SK-N-SH (cell line): ENCODE results near the gene ELOVL6. TPM values are rescaled to one million over a fixed set of nuclear protein-coding genes. Genes with fewer than 3 reads are reported as not detected.

ENCODE experiments used
- CTCF ChIA-PET: fragments of 300-600, 350-600 bp; formaldehyde crosslinking; extraction: SDS; loops from one replicate; lab custom pipeline; 2021; lab: Yijun Ruan, JAX
- POLR2A ChIA-PET: fragments of 350-600 bp; sonication (Branson Sonifier 250); formaldehyde crosslinking; extraction: SDS; loops from one replicate; lab custom pipeline; 2020; ENCODE audit warnings: antibody characterized with exemption, inconsistent platforms; lab: Yijun Ruan, JAX
- DNase-seq: peaks from one replicate; pipeline ENCODE4 v3.0.0; 2012
- H2AFZ ChIP-seq: fragments of 200-600 bp; sonication (generic); 2 replicates; pipeline ENCODE4 v1.8.1; 2016; ENCODE audit warnings: antibody characterized with exemption, mild to moderate bottlenecking, low read depth
- H3F3A ChIP-seq: fragments of 200-600 bp; sonication (generic); replicated peaks from 2 replicates; pipeline ENCODE3; 2016; ENCODE audit warnings: antibody characterized with exemption, mild to moderate bottlenecking; ENCODE audit not compliant: insufficient read depth
- H3K27ac ChIP-seq, 2 experiments: fragments of 200-500 bp in 1 of 2; fragments of 200-600 bp in 1 of 2; sonication (Bioruptor generic) in 1 of 2; sonication (generic), shearing (Covaris generic) in 1 of 2; 2 replicates each; pipeline versions ENCODE4 v1.5.1 to v1.6.1; 2014 to 2016; ENCODE audit warnings: low read depth in 2 of 2, inconsistent platforms in 1 of 2, low read length in 1 of 2, mild to moderate bottlenecking in 1 of 2, mixed read lengths in 1 of 2
- H3K27me3 ChIP-seq: fragments of 200-600 bp; sonication (generic), shearing (Covaris generic); 2 replicates; pipeline ENCODE4 v1.6.1; 2016; ENCODE audit warnings: mixed run types; ENCODE audit not compliant: insufficient read depth
- H3K36me3 ChIP-seq, 2 experiments: fragments of 200-500 bp in 1 of 2; fragments of 200-600 bp in 1 of 2; sonication (Bioruptor generic) in 1 of 2; sonication (generic) in 1 of 2; replicated peaks in 1 of 2; 2 replicates each; pipeline versions ENCODE3 to v1.5.1; 2014 to 2016; ENCODE audit warnings: low read length in 1 of 2, mild to moderate bottlenecking in 1 of 2; ENCODE audit not compliant: insufficient read depth in 2 of 2, control insufficient read depth in 1 of 2
- H3K4me1 ChIP-seq, 2 experiments: fragments of 200-500 bp in 1 of 2; fragments of 200-600 bp in 1 of 2; sonication (Bioruptor generic) in 1 of 2; sonication (generic), shearing (Covaris generic) in 1 of 2; 2 replicates each; pipeline versions ENCODE4 v1.5.1 to v1.6.1; 2014 to 2016; ENCODE audit warnings: low read depth in 1 of 2, low read length in 1 of 2, mixed run types in 1 of 2; ENCODE audit not compliant: insufficient read depth in 2 of 2, control insufficient read depth in 1 of 2
- H3K4me2 ChIP-seq: fragments of 200-600 bp; sonication (generic), shearing (Covaris generic); 2 replicates; pipeline ENCODE4 v1.6.1; 2017; ENCODE audit warnings: mixed run types
- H3K4me3 ChIP-seq, 2 experiments: fragments of 200-500 bp in 1 of 2; fragments of 200-600 bp in 1 of 2; sonication (Bioruptor generic) in 1 of 2; sonication (generic), shearing (Covaris generic) in 1 of 2; 2 replicates each; pipeline versions ENCODE4 v1.5.1 to v1.8.1; 2014 to 2016; ENCODE audit warnings: low read depth in 2 of 2, inconsistent platforms in 1 of 2, low read length in 1 of 2, mild to moderate bottlenecking in 1 of 2, mixed read lengths in 1 of 2, moderate library complexity in 1 of 2
- H3K79me2 ChIP-seq: fragments of 200-600 bp; sonication (generic); 2 replicates; pipeline ENCODE4 v1.8.1; 2017; ENCODE audit warnings: mild to moderate bottlenecking; ENCODE audit not compliant: insufficient read depth
- H3K9ac ChIP-seq: fragments of 200-600 bp; sonication (generic); 2 replicates; pipeline ENCODE4 v1.6.1; 2017; ENCODE audit warnings: mixed run types
- H3K9me2 ChIP-seq: fragments of 200-600 bp; sonication (generic); 2 replicates; pipeline ENCODE4 v1.6.1; 2017; ENCODE audit warnings: mixed run types
- H3K9me3 ChIP-seq: fragments of 200-600 bp; sonication (generic); 2 replicates; pipeline ENCODE4 v1.6.1; 2017; ENCODE audit warnings: mixed run types, mild to moderate bottlenecking, moderate library complexity
- H4K20me1 ChIP-seq: fragments of 200-600 bp; sonication (generic); 2 replicates; pipeline ENCODE4 v1.6.1; 2017; ENCODE audit warnings: mild to moderate bottlenecking, mixed run types; ENCODE audit not compliant: insufficient read depth
- ELF1 ChIP-seq: IDR thresholded peaks from 2 replicates; pipeline ENCODE4 v1.4.0; 2012
- GABPA ChIP-seq: IDR thresholded peaks from 2 replicates; pipeline ENCODE4 v1.4.0; 2012; ENCODE audit warnings: low read depth, mild to moderate bottlenecking
- GATA2 ChIP-seq: sonication (generic); formaldehyde crosslinking; IDR thresholded peaks from 2 replicates; pipeline ENCODE4 v1.5.0; 2020; ENCODE audit warnings: mild to moderate bottlenecking, missing genetic modification reagents
- IRF3 ChIP-seq: fragments of 150-350 bp; IDR thresholded peaks from 2 replicates; pipeline ENCODE4 v1.6.1; 2016; ENCODE audit warnings: mild to moderate bottlenecking, low read depth, low read length
- JUND ChIP-seq: IDR thresholded peaks from 2 replicates; pipeline ENCODE4 v1.4.0; 2012
- RAD21 ChIP-seq: IDR thresholded peaks from 2 replicates; pipeline ENCODE4 v1.6.1; 2012; ENCODE audit warnings: mild to moderate bottlenecking, low read length
- RCOR1 ChIP-seq: fragments of 150-350 bp; IDR thresholded peaks from 2 replicates; pipeline ENCODE4 v1.6.1; 2017; ENCODE audit warnings: antibody characterized with exemption, low read length
- RFX5 ChIP-seq: IDR thresholded peaks from 2 replicates; pipeline ENCODE4 v1.6.1; 2012; ENCODE audit warnings: mild to moderate bottlenecking, improper control_type of control experiment, low read length
- TCF12 ChIP-seq: IDR thresholded peaks from 2 replicates; pipeline ENCODE4 v1.4.0; 2012
- TEAD4 ChIP-seq: IDR thresholded peaks from 2 replicates; pipeline ENCODE4 v1.4.0; 2012; ENCODE audit warnings: mild to moderate bottlenecking, borderline replicate concordance; ENCODE audit not compliant: insufficient read depth
- WGBS: methylation state at CpG from one replicate; pipeline ENCODE4 v1.1.6; 2017; ENCODE audit warnings: low lambda C conversion rate; 5-methylcytosine and 5-hydroxymethylcytosine counted together
- polyA plus RNA-seq, 3 experiments: library from polyadenylated mRNA; depleted of rRNA; stranded (reverse); fragments of >200 nt; gene quantifications; 2 replicates each; pipeline ENCODE4 v1.2.3, GENCODE V29; 2012
- TF ChIP-seq, protein P1 (sequence below): fragments of 150-350 bp; IDR thresholded peaks from 2 replicates; pipeline ENCODE4 v1.6.1; 2017; ENCODE audit warnings: antibody characterized with exemption, low read length, low read depth, borderline replicate concordance

The ELOVL6 gene
- polyA plus RNA-seq, 1 of the 3 experiments (the other 2 are of a cell fraction) = 9.0 TPM

- Histone ChIP-seq H4K20me1 (no peaks in the 10 kb centered on the region), H3K79me2 (no peaks in the 10 kb centered on the region), H3K9me2 (no peaks in the 10 kb centered on the region), H3K27me3 (no peaks in the 10 kb centered on the region), H3K4me2 (peak overlapping the region; percentile 34; the same call in 1 of the 2 replicates), H2AFZ (no peak overlapping the region), H3K9ac (no peak overlapping the region), H3F3A (peaks cover 3% of the 10 kb centered on the region), H3K4me3 (no peak overlapping the region), H3K27ac (peak overlapping the region; percentile 29 to 35; a peak in 3 of 4 replicates), H3K9me3 (no peaks in the 10 kb centered on the region)
- POLR2A ChIA-PET = no interaction called here
- WGBS = 91% methylated on average over 3 of the region's 3 CpGs
- TF ChIP-seq ELF1 (no peak), RCOR1 (no peak), RFX5 (peak; percentile 70; the same call in 1 of the 2 replicates), IRF3 (no peak)
- TF ChIP-seq, all 33 proteins: peak for 1
- H3K4me1 ChIP-seq = peaks cover 0 to 5% of the 10 kb centered on the region in 2 experiments; a peak in 1 of 4 replicates
- H3K36me3 ChIP-seq = no peaks in the 10 kb centered on the region
- DNase-seq = no peak
- CTCF ChIA-PET = interaction anchor here (0.6 kb wide), 1 partner anchor 55 kb away, joined by 3 read pairs; no protein-coding TSS in a partner anchor
These were observed 79.1 kb downstream of the ELOVL6 start for GRCh38 chr4:110119337-110119736.

GRCh38 chr4:110112056-110112455 lies 86.4 kb downstream of the ELOVL6 start:
- Histone ChIP-seq H4K20me1 (no peaks in the 10 kb centered on the region), H3K9me3 (no peaks in the 10 kb centered on the region), H3K36me3 (no peaks in the 10 kb centered on the region), H3K4me2 (no peak overlapping the region), H3K4me3 (no peak overlapping the region), H3K4me1 (peaks cover 0 to 8% of the 10 kb centered on the region in 2 experiments; a peak in 1 of 4 replicates), H3K9ac (no peak overlapping the region), H3K9me2 (no peaks in the 10 kb centered on the region), H3K27ac (no peak overlapping the region), H3K27me3 (no peaks in the 10 kb centered on the region), H3F3A (no peaks in the 10 kb centered on the region), H3K79me2 (no peaks in the 10 kb centered on the region), H2AFZ (no peak overlapping the region)
- WGBS = 93% methylated on average over 4 of the region's 4 CpGs
- ChIA-PET CTCF (interaction anchor here (1.6 kb wide), 1 partner anchor 63 kb away, joined by 4 read pairs; no protein-coding TSS in a partner anchor), POLR2A (no interaction called here)
- TF ChIP-seq TEAD4 (no peak), GATA2 (no peak), RCOR1 (no peak), JUND (no peak)
- TF ChIP-seq, protein P1, sequence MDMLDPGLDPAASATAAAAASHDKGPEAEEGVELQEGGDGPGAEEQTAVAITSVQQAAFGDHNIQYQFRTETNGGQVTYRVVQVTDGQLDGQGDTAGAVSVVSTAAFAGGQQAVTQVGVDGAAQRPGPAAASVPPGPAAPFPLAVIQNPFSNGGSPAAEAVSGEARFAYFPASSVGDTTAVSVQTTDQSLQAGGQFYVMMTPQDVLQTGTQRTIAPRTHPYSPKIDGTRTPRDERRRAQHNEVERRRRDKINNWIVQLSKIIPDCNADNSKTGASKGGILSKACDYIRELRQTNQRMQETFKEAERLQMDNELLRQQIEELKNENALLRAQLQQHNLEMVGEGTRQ = no peak
- DNase-seq = no peak

- Histone ChIP-seq H3K27me3 (no peaks in the 10 kb centered on the region), H3K4me2 (no peak overlapping the region), H4K20me1 (no peaks in the 10 kb centered on the region), H3K4me1 (peaks cover 5 to 16% of the 10 kb centered on the region in 2 experiments; a peak in 3 of 4 replicates), H3K9me2 (no peaks in the 10 kb centered on the region), H3K9me3 (no peaks in the 10 kb centered on the region), H3K27ac (peak overlapping the region in 1 of 2 experiments; percentile 47; a peak in 1 of 4 replicates), H3K4me3 (no peak overlapping the region), H3K36me3 (peaks cover 0 to 3% of the 10 kb centered on the region in 2 experiments), H2AFZ (no peak overlapping the region), H3K9ac (no peak overlapping the region), H3K79me2 (no peaks in the 10 kb centered on the region), H3F3A (peaks cover 4% of the 10 kb centered on the region)
- 78% methylated on average over 3 of the region's 3 CpGs for WGBS
- no peak for DNase-seq
- ChIA-PET CTCF (interaction anchor here (0.8 to 1.0 kb wide), 3 partner anchors 9 to 20 kb away, joined by 3 read pairs; no protein-coding TSS in a partner anchor), POLR2A (no interaction called here)
- TF ChIP-seq TCF12 = 0 out of 2 replicates have a peak, but pooled peaks have one; percentile 22
- TF ChIP-seq GABPA = no peak
- no peak for TF ChIP-seq RAD21
These were observed 89.0 kb downstream of the ELOVL6 start for GRCh38 chr4:110109455-110109854.
